Immature natural killer cell (primary cell): Measurements from ENCODE around the gene THAP4. TPM values are rescaled to one million over a fixed set of nuclear protein-coding genes. Genes with fewer than 3 reads are reported as not detected.

Experiments used
- DNase-seq, 3 donors: peaks; one replicate each; pipeline ENCODE4 v3.0.0; 2022; ENCODE audit warnings: mixed read lengths in 1 of 3
- H3K27ac Mint-ChIP-seq, 6 donors: one replicate each; pipeline ENCODE4 v1.8.0; 2020; ENCODE audit warnings: mixed read lengths in 6 of 6, mild to moderate bottlenecking in 5 of 6, inconsistent platforms in 4 of 6, moderate library complexity in 3 of 6
- H3K27me3 Mint-ChIP-seq, 3 donors: one replicate each; pipeline ENCODE4 v1.8.0; 2020 to 2021; ENCODE audit warnings: low read depth in 3 of 3, mild to moderate bottlenecking in 3 of 3, mixed read lengths in 3 of 3, moderate library complexity in 3 of 3, inconsistent platforms in 1 of 3
- H3K36me3 Mint-ChIP-seq, 3 donors: one replicate each; pipeline ENCODE4 v1.8.0; 2020; ENCODE audit warnings: mixed read lengths in 3 of 3, inconsistent platforms in 2 of 3, mild to moderate bottlenecking in 2 of 3
- H3K4me1 Mint-ChIP-seq, 2 donors: one replicate each; pipeline ENCODE4 v1.8.0; 2020; ENCODE audit warnings: inconsistent platforms in 2 of 2, mild to moderate bottlenecking in 2 of 2, mixed read lengths in 2 of 2, moderate library complexity in 1 of 2
- H3K4me3 Mint-ChIP-seq, 5 donors: one replicate each; pipeline ENCODE4 v1.8.0; 2020; ENCODE audit warnings: mild to moderate bottlenecking in 5 of 5, mixed read lengths in 5 of 5, inconsistent platforms in 3 of 5, moderate library complexity in 3 of 5
- H3K9me3 Mint-ChIP-seq, 6 donors: one replicate each; pipeline ENCODE4 v1.8.0; 2020; ENCODE audit warnings: mild to moderate bottlenecking in 6 of 6, mixed read lengths in 6 of 6, inconsistent platforms in 4 of 6, moderate library complexity in 3 of 6
- polyA plus RNA-seq, 3 donors: library from polyadenylated mRNA; unstranded; fragments of 300-500 nt; fragmentation: Illumina TruSeq; gene quantifications; one replicate each; pipeline ENCODE4 v1.2.3, GENCODE V29; 2021

The THAP4 gene
- polyA plus RNA-seq, 3 donors from 2014 or later: 20.0 to 39.5 (median 29.4) TPM

GRCh38 chr2:241542278-241542605, 94.7 kb downstream of the THAP4 start:
- Mint-ChIP-seq H3K4me1 (peaks cover 5 to 6% of the 10 kb centered on the region in 2 donors), H3K36me3 (peaks cover 0 to 3% (median 0%) of the 10 kb centered on the region in 3 donors), H3K4me3 (peak overlapping the region in 4 of 5 donors; percentile 11 to 33 (median 24)), H3K9me3 (no peaks in the 10 kb centered on the region), H3K27me3 (peaks cover 4 to 11% (median 11%) of the 10 kb centered on the region in 3 donors), H3K27ac (no peak overlapping the region)
- no peak for DNase-seq

GRCh38 chr2:241541564-241542277, 95.2 kb downstream of the THAP4 start:
- peaks cover 5 to 6% of the 10 kb centered on the region in 2 donors for H3K4me1 Mint-ChIP-seq
- H3K27ac Mint-ChIP-seq: no peak overlapping the region
- H3K4me3 Mint-ChIP-seq: no peak overlapping the region
- H3K9me3 Mint-ChIP-seq: no peaks in the 10 kb centered on the region
- H3K27me3 Mint-ChIP-seq: peaks cover 4 to 11% (median 11%) of the 10 kb centered on the region in 3 donors
- peaks cover 0 to 3% (median 0%) of the 10 kb centered on the region in 3 donors for H3K36me3 Mint-ChIP-seq
- DNase-seq: no peak

- Mint-ChIP-seq H3K27me3 (peaks cover 4 to 11% (median 11%) of the 10 kb centered on the region in 3 donors), H3K4me3 (peak overlapping the region; percentile 71 to 81 (median 77)), H3K36me3 (peaks cover 0 to 3% (median 0%) of the 10 kb centered on the region in 3 donors)
Measured at GRCh38 chr2:241540771-241541561, 96.0 kb downstream of the THAP4 start.

GRCh38 chr2:241540401-241540770, 96.6 kb downstream of the THAP4 start:
- Mint-ChIP-seq H3K27me3 (peaks cover 4 to 11% (median 11%) of the 10 kb centered on the region in 3 donors), H3K9me3 (no peaks in the 10 kb centered on the region), H3K4me3 (peak overlapping the region; percentile 71 to 81 (median 77)), H3K36me3 (peaks cover 0 to 3% (median 0%) of the 10 kb centered on the region in 3 donors), H3K4me1 (peaks cover 5 to 6% of the 10 kb centered on the region in 2 donors), H3K27ac (no peak overlapping the region)
- no peak for DNase-seq

More at GRCh38 chr2:241540771-241541561, 96.0 kb downstream of the THAP4 start:
- H3K4me1 Mint-ChIP-seq: peaks cover 5 to 6% of the 10 kb centered on the region in 2 donors
- DNase-seq: peak; percentile 48 to 55 (median 52)
- no peak overlapping the region for H3K27ac Mint-ChIP-seq
- no peaks in the 10 kb centered on the region for H3K9me3 Mint-ChIP-seq

GRCh38 chr2:241539616-241540374, 97.2 kb downstream of the THAP4 start:
- H3K9me3 Mint-ChIP-seq: no peaks in the 10 kb centered on the region
- peaks cover 5 to 6% of the 10 kb centered on the region in 2 donors for H3K4me1 Mint-ChIP-seq
- no peak overlapping the region for H3K27ac Mint-ChIP-seq
- H3K36me3 Mint-ChIP-seq: peaks cover 0 to 3% (median 0%) of the 10 kb centered on the region in 3 donors
- peak overlapping the region in 1 of 5 donors; percentile 21 for H3K4me3 Mint-ChIP-seq
- peaks cover 4 to 11% (median 11%) of the 10 kb centered on the region in 3 donors for H3K27me3 Mint-ChIP-seq
- no peak for DNase-seq

GRCh38 chr2:241538838-241539615, 97.9 kb downstream of the THAP4 start:
- DNase-seq: no peak
- peaks cover 4 to 11% (median 11%) of the 10 kb centered on the region in 3 donors for H3K27me3 Mint-ChIP-seq
- H3K4me1 Mint-ChIP-seq: peaks cover 5 to 6% of the 10 kb centered on the region in 2 donors
- H3K9me3 Mint-ChIP-seq: no peaks in the 10 kb centered on the region
- peaks cover 0 to 3% (median 0%) of the 10 kb centered on the region in 3 donors for H3K36me3 Mint-ChIP-seq
- no peak overlapping the region for H3K4me3 Mint-ChIP-seq
- H3K27ac Mint-ChIP-seq: peak overlapping the region in 1 of 6 donors; percentile 2

GRCh38 chr2:241535871-241536655, 100.9 kb downstream of the THAP4 start:
- DNase-seq: no peak

GRCh38 chr2:241534701-241535375, 102.1 kb downstream of the THAP4 start:
- peaks cover 0 to 1% (median 0%) of the 10 kb centered on the region in 6 donors for H3K9me3 Mint-ChIP-seq
- H3K27me3 Mint-ChIP-seq: peaks cover 0 to 4% (median 0%) of the 10 kb centered on the region in 3 donors
- no peaks in the 10 kb centered on the region for H3K4me1 Mint-ChIP-seq
- no peaks in the 10 kb centered on the region for H3K36me3 Mint-ChIP-seq
- no peak overlapping the region for H3K4me3 Mint-ChIP-seq
- no peak overlapping the region for H3K27ac Mint-ChIP-seq
- DNase-seq: no peak

More at GRCh38 chr2:241535871-241536655, 100.9 kb downstream of the THAP4 start:
- Mint-ChIP-seq H3K4me3 (no peak overlapping the region), H3K27me3 (peaks cover 0 to 5% (median 3%) of the 10 kb centered on the region in 3 donors), H3K27ac (no peak overlapping the region), H3K36me3 (peaks cover 0 to 3% (median 0%) of the 10 kb centered on the region in 3 donors), H3K4me1 (peaks cover 5 to 6% of the 10 kb centered on the region in 2 donors), H3K9me3 (peaks cover 0 to 1% (median 0%) of the 10 kb centered on the region in 6 donors)

Other genes starting within 250 kb of the THAP4 start
- 100 to 1,000 TPM; 104 to 146 (median 105) TPM for gene STK25, start 128.6 kb downstream of the THAP4 start, polyA plus RNA-seq
- gene BOK, start 78.4 kb downstream of the THAP4 start, polyA plus RNA-seq: 10 to 100 TPM; 15.2 to 21.4 (median 17.2) TPM
- gene ATG4B, start 535 bp upstream of the THAP4 start, polyA plus RNA-seq: 10 to 100 TPM; 70.5 to 78.9 (median 77.2) TPM
- 10 to 100 TPM; 43.8 to 60.3 (median 51.0) TPM for gene DTYMK, start 49.7 kb upstream of the THAP4 start, polyA plus RNA-seq
- gene ING5, start 64.9 kb upstream of the THAP4 start, polyA plus RNA-seq: 1 to 10 TPM; 6.9 to 7.9 (median 7.7) TPM
- 1 to 10 TPM in 2 of 3 donors, under 1 TPM in 1; 0.49 to 2.9 (median 1.5) TPM for gene D2HGDH, start 97.5 kb upstream of the THAP4 start, polyA plus RNA-seq
- gene GAL3ST2, start 139.7 kb upstream of the THAP4 start, polyA plus RNA-seq: not detected
- not detected for gene NEU4, start 172.0 kb upstream of the THAP4 start, polyA plus RNA-seq
- gene PDCD1, start 221.7 kb upstream of the THAP4 start, polyA plus RNA-seq: 1 to 10 TPM in 1 of 3 donors, not detected in 2; 3.3 TPM
- gene RTP5, start 232.6 kb upstream of the THAP4 start, polyA plus RNA-seq: not detected